GM19043 (cell line): Measurements from ENCODE around the gene PCDHA8.
"Not testable (repeated sequence)": the region's sequence is repeated elsewhere in the genome, so short reads cannot be mapped to it uniquely, and the experiment has no call there.

Experiments used
- ATAC-seq: cut with Tn5 transposase; IDR thresholded peaks from one replicate; pipeline ENCODE4 v1.9.1; 2021; ENCODE audit warnings: low read depth; ENCODE audit not compliant: unreplicated experiment

The PCDHA8 gene, protein sequence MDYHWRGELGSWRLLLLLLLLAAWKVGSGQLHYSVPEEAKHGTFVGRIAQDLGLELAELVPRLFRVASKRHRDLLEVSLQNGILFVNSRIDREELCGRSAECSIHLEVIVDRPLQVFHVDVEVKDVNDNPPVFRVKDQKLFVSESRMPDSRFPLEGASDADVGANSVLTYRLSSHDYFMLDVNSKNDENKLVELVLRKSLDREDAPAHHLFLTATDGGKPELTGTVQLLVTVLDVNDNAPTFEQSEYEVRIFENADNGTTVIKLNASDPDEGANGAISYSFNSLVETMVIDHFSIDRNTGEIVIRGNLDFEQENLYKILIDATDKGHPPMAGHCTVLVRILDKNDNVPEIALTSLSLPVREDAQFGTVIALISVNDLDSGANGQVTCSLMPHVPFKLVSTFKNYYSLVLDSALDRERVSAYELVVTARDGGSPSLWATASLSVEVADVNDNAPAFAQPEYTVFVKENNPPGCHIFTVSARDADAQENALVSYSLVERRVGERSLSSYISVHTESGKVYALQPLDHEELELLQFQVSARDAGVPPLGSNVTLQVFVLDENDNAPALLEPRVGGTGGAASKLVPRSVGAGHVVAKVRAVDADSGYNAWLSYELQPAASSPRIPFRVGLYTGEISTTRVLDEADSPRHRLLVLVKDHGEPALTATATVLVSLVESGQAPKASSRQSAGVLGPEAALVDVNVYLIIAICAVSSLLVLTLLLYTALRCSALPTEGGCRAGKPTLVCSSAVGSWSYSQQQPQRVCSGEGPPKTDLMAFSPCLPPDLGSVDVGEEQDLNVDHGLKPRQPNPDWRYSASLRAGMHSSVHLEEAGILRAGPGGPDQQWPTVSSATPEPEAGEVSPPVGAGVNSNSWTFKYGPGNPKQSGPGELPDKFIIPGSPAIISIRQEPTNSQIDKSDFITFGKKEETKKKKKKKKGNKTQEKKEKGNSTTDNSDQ

DNA sequence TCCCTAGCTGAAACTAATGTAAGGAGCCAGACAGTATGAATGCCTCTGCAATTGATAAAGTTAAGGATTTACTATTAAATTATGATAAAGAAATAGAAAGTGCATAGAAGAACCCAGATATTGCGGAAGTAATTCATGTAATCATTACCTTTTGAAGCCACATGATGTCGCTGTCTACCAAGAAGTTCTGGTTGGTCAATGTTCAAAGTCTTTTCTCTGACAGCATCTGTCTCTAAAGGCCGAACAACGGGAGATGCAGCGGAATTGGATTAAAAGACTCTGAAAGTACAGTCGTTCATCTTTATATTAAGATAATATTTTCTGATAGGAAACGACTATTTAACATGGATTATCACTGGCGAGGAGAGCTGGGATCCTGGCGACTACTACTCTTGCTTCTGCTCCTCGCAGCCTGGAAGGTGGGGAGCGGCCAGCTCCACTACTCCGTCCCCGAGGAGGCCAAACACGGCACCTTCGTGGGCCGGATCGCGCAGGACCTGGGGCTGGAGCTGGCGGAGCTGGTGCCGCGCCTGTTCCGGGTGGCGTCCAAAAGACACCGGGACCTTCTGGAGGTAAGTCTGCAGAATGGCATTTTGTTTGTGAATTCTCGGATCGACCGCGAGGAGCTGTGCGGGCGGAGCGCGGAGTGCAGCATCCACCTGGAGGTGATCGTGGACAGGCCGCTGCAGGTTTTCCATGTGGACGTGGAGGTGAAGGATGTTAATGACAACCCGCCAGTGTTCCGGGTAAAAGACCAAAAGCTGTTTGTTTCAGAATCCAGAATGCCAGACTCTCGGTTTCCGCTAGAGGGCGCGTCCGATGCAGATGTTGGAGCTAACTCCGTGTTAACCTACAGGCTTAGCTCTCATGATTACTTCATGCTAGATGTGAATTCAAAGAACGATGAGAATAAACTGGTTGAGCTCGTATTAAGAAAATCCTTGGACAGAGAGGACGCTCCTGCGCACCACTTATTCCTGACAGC lies at the start of gene PCDHA8:
TSS of gene PCDHA8 (plus strand) at position 210 of the 985 bp plus-strand sequence. CDS start at position 345, 135 bp downstream.
- ATAC-seq: no peak

DNA sequence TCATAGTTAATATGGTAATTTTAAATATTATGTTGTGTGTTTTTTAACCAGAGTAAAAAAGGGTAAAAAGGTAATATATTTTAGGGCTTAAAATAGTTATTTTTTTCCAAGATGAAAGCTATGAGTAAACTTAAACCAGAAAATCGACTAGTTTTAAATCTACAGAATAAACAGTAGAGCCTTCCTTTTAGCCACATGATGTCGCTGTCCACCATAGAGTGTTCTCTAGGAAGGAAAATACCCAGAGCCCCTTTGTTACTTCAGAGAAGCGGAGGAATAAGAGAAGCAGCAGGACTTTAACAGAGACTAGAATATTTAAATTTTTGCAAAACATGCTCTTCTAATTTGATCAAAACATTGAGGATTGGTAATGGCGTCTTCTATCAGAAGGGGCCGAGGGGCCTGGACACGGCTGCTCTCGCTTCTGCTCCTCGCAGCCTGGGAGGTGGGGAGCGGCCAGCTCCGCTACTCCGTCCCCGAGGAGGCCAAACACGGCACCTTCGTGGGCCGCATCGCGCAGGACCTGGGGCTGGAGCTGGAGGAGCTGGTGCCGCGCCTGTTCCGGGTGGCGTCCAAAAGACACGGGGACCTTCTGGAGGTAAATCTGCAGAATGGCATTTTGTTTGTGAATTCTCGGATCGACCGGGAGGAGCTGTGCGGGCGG lies 46.3 kb upstream of the PCDHA8 start, which contains the start of gene PCDHA2:
TSS of gene PCDHA2 (plus strand) at position 258 of the 664 bp plus-strand sequence.
- no peak for ATAC-seq

DNA sequence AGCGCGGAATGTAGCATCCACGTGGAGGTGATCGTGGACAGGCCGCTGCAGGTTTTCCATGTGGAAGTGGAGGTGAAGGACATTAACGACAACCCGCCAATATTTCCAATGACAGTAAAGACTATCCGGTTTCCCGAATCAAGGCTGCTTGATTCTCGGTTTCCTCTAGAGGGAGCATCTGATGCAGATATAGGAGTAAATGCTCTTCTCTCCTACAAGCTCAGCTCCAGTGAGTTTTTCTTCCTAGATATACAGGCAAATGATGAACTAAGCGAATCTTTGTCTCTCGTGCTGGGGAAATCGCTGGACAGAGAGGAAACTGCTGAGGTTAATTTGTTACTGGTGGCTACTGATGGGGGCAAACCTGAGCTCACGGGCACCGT lies 45.7 kb upstream of the PCDHA8 start:
- ATAC-seq: no peak

DNA sequence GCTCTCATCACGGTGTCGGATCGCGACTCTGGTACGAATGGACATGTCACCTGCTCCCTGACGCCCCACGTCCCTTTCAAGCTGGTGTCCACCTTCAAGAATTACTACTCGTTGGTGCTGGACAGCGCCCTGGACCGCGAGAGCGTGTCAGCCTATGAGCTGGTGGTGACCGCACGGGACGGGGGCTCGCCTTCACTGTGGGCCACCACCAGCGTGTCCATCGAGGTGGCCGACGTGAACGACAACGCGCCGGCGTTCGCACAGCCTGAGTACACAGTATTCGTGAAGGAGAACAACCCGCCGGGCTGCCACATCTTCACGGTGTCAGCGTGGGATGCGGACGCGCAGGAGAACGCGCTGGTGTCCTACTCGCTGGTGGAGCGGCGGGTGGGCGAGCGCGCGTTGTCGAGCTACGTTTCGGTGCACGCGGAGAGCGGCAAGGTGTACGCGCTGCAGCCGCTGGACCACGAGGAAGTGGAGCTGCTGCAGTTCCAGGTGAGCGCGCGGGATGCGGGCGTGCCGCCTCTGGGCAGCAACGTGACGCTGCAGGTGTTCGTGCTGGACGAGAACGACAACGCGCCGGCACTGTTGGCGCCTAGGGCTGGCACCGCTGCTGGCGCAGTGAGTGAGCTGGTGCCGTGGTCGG lies 44.8 kb upstream of the PCDHA8 start:
- ATAC-seq: not testable (repeated sequence)

DNA sequence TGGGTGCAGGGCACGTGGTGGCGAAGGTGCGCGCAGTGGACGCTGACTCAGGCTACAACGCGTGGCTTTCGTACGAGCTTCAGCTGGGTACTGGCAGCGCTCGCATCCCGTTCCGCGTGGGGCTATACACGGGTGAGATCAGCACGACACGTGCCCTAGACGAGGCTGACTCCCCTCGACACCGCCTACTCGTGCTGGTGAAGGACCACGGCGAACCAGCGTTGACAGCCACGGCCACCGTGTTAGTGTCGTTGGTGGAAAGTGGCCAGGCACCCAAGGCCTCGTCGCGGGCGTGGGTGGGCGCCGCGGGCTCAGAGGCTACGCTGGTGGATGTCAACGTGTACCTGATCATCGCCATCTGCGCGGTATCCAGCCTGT lies 44.3 kb upstream of the PCDHA8 start:
- ATAC-seq: no peak

DNA sequence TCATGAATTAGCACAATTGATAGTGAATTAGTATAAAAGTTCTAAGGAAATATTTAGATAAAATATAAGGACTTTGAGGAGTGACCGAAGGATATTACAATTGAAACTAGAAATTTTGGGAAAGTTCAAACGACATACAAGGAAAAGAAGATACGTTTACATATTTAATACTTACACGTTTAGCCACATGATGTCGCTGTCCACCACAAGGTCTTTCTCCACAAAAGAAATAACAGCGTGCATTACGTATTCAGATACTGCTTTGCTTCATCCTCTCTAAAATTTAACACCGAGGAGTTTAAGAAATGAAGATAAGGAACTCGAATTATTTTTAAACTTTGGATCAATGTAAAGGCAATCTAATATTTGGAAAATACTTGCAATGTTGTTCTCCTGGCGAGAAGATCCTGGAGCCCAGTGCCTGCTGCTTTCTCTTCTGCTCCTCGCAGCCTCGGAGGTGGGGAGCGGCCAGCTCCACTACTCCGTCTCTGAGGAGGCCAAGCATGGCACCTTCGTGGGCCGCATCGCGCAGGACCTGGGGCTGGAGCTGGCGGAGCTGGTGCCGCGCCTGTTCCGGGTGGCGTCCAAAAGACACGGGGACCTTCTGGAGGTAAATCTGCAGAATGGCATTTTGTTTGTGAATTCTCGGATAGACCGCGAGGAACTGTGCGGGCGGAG lies 40.0 kb upstream of the PCDHA8 start, which contains the start of gene PCDHA3:
TSS of gene PCDHA3 (plus strand) at position 242 of the 678 bp plus-strand sequence.
- no peak for ATAC-seq

DNA sequence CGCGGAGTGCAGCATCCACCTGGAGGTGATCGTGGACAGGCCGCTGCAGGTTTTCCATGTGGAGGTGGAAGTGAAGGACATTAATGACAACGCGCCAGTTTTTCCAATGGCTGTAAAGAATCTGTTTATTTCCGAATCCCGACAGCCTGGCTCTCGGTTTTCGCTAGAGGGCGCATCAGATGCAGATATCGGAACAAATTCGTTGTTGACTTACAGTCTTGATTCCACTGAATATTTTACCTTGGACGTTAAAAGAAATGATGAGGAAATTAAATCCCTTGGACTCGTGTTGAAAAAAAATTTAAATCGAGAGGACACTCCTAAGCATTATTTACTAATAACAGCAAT lies 39.5 kb upstream of the PCDHA8 start:
- no peak for ATAC-seq

DNA sequence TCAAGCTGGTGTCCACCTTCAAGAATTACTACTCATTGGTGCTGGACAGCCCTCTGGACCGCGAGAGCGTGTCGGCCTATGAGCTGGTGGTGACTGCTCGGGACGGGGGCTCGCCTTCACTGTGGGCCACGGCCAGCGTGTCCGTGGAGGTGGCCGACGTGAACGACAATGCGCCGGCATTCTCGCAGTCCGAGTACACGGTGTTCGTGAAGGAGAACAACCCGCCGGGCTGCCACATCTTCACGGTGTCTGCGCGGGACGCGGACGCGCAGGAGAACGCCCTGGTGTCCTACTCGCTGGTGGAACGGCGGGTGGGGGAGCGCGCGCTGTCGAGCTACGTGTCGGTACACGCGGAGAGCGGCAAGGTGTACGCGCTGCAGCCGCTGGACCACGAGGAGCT lies 38.6 kb upstream of the PCDHA8 start:
- ATAC-seq: not testable (repeated sequence)

DNA sequence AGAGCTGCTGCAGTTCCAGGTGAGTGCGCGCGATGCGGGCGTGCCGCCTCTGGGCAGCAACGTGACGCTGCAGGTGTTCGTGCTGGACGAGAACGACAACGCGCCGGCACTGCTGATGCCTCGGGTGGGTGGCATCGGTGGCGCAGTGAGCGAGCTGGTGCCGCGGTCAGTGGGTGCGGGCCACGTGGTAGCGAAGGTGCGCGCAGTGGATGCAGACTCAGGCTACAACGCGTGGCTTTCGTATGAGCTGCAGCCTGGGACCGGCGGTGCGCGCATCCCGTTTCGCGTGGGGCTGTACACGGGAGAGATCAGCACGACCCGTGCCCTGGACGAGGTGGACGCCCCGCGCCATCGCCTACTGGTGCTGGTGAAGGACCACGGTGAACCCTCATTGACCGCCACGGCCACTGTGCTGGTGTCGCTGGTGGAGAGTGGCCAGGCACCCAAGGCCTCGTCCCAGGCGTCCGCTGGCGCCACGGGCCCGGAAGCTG lies 38.2 kb upstream of the PCDHA8 start:
- no peak for ATAC-seq

DNA sequence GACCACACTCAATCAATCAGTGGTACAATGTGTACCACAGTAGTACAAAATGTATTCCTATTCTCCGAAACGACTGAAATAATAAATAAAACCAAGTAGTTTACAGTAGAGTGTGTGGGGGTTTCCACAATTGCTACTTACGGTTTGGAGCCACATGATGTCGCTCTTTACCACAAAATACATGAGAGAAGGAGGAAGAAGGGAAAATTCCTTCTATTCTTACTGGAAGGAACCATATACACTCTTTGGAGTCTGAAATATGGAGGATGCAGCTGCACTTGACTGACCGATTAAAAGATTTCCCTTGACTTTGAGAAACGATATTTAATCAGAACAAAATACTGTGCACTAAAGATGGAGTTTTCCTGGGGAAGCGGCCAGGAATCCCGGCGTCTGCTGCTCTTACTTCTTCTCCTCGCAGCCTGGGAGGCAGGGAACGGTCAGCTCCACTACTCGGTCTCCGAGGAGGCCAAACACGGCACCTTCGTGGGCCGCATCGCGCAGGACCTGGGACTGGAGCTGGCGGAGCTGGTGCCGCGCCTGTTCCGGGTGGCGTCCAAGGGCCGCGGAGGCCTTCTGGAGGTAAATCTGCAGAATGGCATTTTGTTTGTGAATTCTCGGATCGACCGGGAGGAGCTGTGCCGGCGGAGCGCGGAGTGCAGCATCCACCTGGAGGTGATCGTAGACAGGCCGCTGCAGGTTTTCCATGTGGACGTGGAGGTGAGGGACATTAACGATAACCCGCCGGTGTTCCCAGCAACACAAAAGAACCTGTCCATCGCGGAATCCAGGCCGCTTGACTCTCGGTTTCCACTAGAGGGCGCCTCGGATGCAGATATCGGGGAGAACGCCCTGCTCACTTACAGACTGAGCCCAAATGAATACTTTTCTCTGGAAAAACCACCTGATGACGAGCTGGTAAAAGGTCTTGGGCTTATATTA lies 33.9 kb upstream of the PCDHA8 start, which contains the start of gene PCDHA4:
TSS of gene PCDHA4 (plus strand) at position 235 of the 942 bp plus-strand sequence.
- no peak for ATAC-seq

DNA sequence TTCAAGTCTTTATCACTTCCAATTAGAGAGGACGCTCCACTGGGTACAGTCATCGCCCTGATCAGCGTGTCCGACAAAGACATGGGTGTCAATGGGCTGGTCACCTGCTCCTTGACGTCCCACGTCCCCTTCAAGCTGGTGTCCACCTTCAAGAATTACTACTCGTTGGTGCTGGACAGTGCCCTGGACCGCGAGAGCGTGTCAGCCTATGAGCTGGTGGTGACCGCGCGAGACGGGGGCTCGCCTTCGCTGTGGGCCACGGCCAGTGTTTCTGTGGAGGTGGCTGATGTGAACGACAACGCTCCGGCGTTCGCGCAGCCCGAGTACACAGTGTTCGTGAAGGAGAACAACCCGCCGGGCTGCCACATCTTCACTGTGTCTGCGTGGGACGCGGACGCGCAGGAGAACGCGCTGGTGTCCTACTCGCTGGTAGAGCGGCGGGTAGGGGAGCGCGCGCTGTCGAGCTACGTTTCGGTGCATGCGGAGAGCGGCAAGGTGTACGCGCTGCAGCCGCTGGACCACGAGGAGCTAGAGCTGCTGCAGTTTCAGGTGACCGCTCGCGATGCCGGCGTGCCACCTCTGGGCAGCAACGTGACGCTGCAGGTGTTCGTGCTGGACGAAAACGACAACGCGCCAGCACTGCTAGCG lies 32.6 kb upstream of the PCDHA8 start:
- ATAC-seq: not testable (repeated sequence)

DNA sequence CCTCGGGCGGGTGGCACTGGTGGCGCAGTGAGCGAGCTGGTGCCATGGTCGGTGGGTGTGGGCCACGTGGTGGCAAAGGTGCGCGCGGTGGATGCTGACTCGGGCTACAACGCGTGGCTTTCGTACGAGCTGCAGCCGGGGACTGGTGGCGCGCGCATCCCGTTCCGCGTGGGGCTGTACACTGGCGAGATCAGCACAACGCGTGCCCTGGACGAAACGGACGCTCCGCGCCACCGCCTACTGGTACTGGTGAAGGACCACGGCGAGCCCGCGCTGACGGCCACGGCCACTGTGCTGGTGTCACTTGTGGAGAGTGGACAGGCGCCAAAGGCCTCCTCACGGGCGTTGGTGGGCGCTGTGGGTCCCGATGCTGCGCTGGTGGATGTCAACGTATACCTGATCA lies 32.1 kb upstream of the PCDHA8 start:
- ATAC-seq: no peak

DNA sequence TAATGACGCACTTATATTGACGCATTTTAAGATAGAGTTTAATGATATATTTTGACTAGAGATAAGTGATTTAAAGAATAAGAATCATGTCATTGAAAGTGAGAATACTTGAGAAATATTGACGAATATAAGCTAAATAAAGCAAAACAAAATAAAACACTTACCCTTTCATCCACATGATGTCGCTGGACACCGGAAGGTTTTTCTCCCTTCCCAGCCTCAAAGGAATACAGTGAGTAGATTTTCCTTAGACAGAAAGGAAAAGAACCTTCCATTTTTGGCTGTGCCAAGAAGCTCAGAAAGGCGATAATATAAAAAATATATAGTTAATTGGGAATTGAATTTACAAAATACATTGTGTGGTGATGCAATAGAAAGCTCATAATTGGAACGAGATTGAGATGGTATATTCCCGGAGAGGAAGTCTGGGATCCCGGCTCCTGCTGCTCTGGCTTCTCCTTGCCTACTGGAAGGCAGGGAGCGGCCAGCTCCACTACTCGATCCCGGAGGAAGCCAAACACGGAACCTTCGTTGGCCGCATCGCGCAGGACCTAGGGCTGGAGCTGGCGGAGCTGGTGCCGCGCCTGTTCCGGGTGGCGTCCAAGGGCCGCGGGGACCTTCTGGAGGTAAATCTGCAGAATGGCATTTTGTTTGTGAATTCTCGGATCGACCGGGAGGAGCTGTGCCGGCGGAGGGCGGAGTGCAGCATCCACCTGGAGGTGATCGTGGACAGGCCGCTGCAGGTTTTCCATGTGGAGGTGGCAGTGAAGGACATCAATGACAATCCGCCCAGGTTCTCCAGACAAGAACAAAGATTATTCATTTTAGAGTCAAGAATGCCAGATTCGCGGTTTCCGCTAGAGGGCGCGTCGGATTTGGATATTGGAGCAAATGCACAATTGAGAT lies 19.4 kb upstream of the PCDHA8 start, which contains the start of gene PCDHA5:
TSS of gene PCDHA5 (plus strand) at position 239 of the 906 bp plus-strand sequence.
- no peak for ATAC-seq

DNA sequence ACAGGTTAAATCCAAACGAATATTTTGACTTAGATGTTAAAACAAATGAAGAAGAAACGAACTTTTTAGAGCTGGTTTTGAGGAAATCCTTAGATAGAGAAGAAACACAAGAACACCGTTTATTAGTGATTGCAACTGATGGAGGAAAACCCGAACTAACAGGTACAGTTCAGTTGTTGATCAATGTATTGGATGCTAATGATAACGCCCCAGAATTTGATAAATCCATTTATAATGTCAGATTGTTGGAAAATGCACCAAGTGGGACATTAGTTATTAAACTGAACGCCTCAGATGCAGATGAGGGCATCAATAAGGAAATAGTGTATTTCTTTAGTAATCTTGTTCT lies 18.7 kb upstream of the PCDHA8 start:
- no peak for ATAC-seq

DNA sequence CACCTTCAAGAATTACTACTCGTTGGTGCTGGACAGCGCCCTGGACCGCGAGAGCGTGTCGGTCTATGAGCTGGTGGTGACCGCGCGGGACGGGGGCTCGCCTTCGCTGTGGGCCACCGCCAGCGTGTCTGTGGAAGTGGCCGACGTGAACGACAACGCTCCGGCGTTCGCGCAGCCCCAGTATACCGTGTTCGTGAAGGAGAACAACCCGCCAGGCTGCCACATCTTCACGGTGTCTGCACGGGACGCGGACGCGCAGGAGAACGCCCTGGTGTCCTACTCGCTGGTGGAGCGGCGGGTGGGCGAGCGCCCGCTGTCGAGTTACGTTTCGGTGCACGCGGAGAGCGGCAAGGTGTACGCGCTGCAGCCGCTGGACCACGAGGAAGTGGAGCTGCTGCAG lies 18.0 kb upstream of the PCDHA8 start:
- ATAC-seq: not testable (repeated sequence)

DNA sequence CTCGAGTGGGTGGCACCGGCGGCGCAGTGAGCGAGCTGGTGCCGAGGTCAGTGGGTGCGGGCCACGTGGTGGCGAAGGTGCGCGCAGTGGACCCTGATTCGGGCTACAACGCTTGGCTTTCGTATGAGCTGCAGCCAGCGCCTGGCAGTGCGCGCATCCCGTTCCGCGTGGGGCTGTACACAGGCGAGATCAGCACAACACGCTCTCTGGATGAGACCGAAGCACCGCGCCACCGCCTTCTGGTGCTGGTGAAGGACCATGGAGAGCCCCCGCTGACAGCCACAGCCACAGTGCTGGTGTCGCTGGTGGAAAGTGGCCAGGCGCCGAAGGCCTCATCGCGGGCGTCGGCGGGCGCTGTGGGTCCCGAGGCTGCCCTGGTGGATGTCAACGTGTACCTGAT lies 17.5 kb upstream of the PCDHA8 start:
- ATAC-seq: no peak
